Fibroblast of the aortic adventitia (primary cell): ENCODE data around the gene ZFAND2B. TPM values are rescaled to one million over a fixed set of nuclear protein-coding genes. Genes with fewer than 3 reads are reported as not detected.
A peak's percentile ranks its signal among the peaks of the same experiment; 100 is the strongest.

Source experiments
- DNase-seq: peaks from one replicate; pipeline ENCODE4 v3.0.0-alpha.2; 2010; ENCODE audit warnings: low read depth
- H3K4me3 ChIP-seq: 2 replicates; pipeline ENCODE4 v1.5.1; 2011; ENCODE audit warnings: low read depth, mild to moderate bottlenecking, control low read depth, low read length, moderate library complexity
- CTCF ChIP-seq: IDR thresholded peaks from 2 replicates; pipeline ENCODE4 v1.5.1; 2011; ENCODE audit warnings: mild to moderate bottlenecking, low read length, control low read depth, inconsistent platforms; ENCODE audit not compliant: insufficient read depth
- total RNA-seq: library from RNA; depleted of rRNA; stranded (reverse); fragments of >200 nt; gene quantifications from 2 replicates; pipeline ENCODE4 v1.2.3, GENCODE V29; 2012; ENCODE audit warnings: low replicate concordance

The ZFAND2B gene
- total RNA-seq, 1 donor, result 27.2 TPM

- TF ChIP-seq CTCF, result no peak
- H3K4me3 ChIP-seq, result no peak overlapping the region
- no peak for DNase-seq
Observed at GRCh38 chr2:219216535-219216915, 9.9 kb downstream of the ZFAND2B start.

GRCh38 chr2:219218217-219218731 lies 11.7 kb downstream of the ZFAND2B start:
- no peak for TF ChIP-seq CTCF
- H3K4me3 ChIP-seq, result peak overlapping the region; percentile 71
- no peak for DNase-seq

- peak within 1 kb of the TSS; percentile 71 for H3K4me3 ChIP-seq
- peak; percentile 96 for DNase-seq
- TF ChIP-seq CTCF, result no peak
Observed at GRCh38 chr2:219218732-219219701, 12.4 kb downstream of the ZFAND2B start, which contains the start of gene ABCB6. Gene ABCB6 (minus strand): TSS chr2:219218958. CDS start chr2:219218673, 285 bp downstream.

- TF ChIP-seq CTCF, result no peak
Observed at GRCh38 chr2:219219784-219220532, 13.4 kb downstream of the ZFAND2B start.

GRCh38 chr2:219220652-219221402 lies 14.2 kb downstream of the ZFAND2B start:
- no peak overlapping the region for H3K4me3 ChIP-seq
- TF ChIP-seq CTCF, result no peak
- no peak for DNase-seq

More at GRCh38 chr2:219219784-219220532, 13.4 kb downstream of the ZFAND2B start:
- H3K4me3 ChIP-seq, result no peak overlapping the region
- no peak for DNase-seq

GRCh38 chr2:219221957-219222518 lies 15.5 kb downstream of the ZFAND2B start:
- no peak for DNase-seq
- no peak overlapping the region for H3K4me3 ChIP-seq
- no peak for TF ChIP-seq CTCF
